ENCODE data around the gene FAM174B.

- TF ChIP-seq CTCF (IDR thresholded peaks at IDR 0.05; ENCODE audit: insufficient read depth, low read length, poor library complexity, severe bottlenecking) (no peak), EZH2phosphoT487 (conservative IDR thresholded peaks at IDR 0.05; ENCODE audit: low read length) (no peak)
These were observed 25.6 kb upstream of the FAM174B start for GRCh38 chr15:92681141-92681631.

Data from SU-DHL-6 (cell line).